ENCODE measurements around the gene THBS3.

Gene THBS3

DNA sequence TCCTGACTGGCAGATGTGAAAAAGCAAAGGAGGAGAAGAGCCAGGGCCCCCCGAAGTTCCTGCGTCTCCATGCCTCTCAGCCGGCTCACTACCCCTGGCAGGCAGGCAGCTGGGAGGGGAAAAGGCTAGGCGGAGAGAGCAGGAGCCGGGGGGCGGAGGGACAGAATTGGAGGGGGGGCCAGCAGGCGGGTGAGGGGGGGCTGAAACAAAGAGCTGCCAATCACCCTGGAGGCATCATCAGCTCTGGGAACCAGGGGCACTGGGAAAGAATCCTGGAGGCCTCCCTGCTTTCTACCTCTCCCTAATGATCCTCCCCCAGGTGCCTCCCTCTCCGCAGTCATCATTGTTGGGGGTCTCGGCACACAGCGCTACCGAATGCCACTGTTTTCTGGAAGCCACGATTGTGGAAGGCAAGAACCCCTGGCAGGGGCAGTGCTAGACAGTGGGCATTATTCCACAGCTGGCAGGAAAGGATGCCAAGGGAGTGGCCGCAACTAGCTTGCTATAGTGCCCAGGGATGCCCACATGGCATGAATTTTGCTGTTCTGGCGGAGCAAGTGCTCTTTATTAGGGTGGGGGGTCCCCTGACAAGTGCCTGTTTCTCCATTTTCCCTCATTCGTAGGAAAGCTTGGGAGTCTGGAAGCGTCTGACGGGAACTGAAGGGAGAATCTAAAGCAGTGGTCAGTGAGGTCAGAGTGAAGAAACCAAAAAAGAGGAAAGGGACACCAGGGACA, at the start of gene THBS3:
Gene THBS3 (minus strand): TSS at position 92 of the 735 bp plus-strand sequence. CDS start 21 bp downstream, at position 71.
- TF ChIP-seq ARNT (IDR thresholded peaks at IDR 0.05) (no peak), HDGF (IDR thresholded peaks at IDR 0.05; ENCODE audit: borderline replicate concordance) (no peak)
- TF ChIP-seq, protein P1, sequence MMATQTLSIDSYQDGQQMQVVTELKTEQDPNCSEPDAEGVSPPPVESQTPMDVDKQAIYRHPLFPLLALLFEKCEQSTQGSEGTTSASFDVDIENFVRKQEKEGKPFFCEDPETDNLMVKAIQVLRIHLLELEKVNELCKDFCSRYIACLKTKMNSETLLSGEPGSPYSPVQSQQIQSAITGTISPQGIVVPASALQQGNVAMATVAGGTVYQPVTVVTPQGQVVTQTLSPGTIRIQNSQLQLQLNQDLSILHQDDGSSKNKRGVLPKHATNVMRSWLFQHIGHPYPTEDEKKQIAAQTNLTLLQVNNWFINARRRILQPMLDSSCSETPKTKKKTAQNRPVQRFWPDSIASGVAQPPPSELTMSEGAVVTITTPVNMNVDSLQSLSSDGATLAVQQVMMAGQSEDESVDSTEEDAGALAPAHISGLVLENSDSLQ (IDR thresholded peaks at IDR 0.05), result peak; percentile 31
- DNase-seq (ENCODE audit: extremely low spot score), result no peak
- POLR2A ChIA-PET, result interaction anchor here (1.0 to 3.7 kb wide), 10 partner anchors 11 to 65 kb away, joined by 3 to 67 read pairs (median 6); partner anchors contain the start of genes CLK2, KRTCAP2 and TRIM46
- CTCF ChIA-PET, result interaction anchor here (0.7 to 2.0 kb wide), 5 partner anchors 9 to 35 kb away, joined by 3 to 20 read pairs (median 6); partner anchors contain the start of gene KRTCAP2

DNA sequence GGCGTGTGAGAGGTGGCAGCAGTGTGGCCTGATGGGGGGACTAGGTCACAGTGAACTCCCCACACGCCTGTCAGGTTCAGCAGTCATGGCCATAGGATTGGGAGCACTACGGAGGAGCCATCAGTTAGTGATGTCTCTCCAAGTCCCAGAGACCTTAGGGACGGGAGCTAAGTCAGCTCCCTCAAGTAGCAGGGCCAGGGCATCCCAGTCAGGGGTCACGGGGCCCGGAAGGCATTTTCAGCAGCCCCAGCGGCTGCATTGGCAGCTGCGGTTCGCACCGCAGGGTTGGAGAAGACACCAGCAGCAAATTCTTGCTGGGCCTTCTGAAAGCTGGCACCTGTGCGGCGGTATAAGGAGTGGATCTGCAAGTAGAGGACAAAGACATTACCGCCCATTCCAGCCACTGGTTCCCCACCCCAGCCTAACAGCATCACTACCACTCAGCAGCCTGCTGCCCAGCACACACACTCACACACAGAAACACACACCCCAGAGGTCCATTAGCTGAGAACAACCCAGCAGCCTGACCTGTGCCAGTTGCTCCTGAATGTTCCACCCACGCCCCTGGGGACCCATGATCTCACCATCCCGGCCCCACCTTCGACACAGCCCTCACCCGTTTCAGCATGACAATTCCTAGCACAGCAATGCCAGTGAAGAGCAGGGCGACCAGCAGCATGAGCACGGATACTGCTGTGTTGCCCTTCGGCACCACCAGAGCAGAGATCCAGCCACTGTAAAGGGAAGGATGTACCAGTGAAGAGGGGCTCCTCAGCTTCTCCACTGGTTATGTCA, 48.6 kb upstream of the THBS3 start:
- DNase-seq (ENCODE audit: extremely low spot score), result no peak
- ChIA-PET POLR2A (interaction anchor here (1.1 to 4.1 kb wide), 6 partner anchors 10 to 67 kb away, joined by 4 to 35 read pairs (median 18); partner anchors contain the start of gene CLK2), CTCF (no interaction called here)
- TF ChIP-seq ELF4 (IDR thresholded peaks at IDR 0.05) (no peak), SP1 (IDR thresholded peaks at IDR 0.05) (no peak), HDGF (IDR thresholded peaks at IDR 0.05; ENCODE audit: borderline replicate concordance) (0 out of 2 replicates have a peak, but pooled peaks have one; percentile 19)
- TF ChIP-seq, protein P1 (IDR thresholded peaks at IDR 0.05), result no peak

GRCh38 chr1:155255243-155256007, 47.7 kb upstream of the THBS3 start, which contains the start of gene ENTREP3:
Gene ENTREP3 (minus strand): TSS chr1:155255483. CDS start chr1:155254877, 606 bp downstream.
- TF ChIP-seq FOXK2 (IDR thresholded peaks at IDR 0.05) (no peak), LEF1 (IDR thresholded peaks at IDR 0.05; ENCODE audit: borderline replicate concordance) (no peak), L3MBTL2 (conservative IDR thresholded peaks at IDR 0.05) (no peak), CTBP1 (IDR thresholded peaks at IDR 0.05; ENCODE audit: borderline replicate concordance) (no peak), ZNF384 (IDR thresholded peaks at IDR 0.05) (no peak), BHLHE40 (IDR thresholded peaks at IDR 0.05; ENCODE audit: borderline replicate concordance) (no peak), TARDBP (IDR thresholded peaks at IDR 0.05) (no peak), HDGF (IDR thresholded peaks at IDR 0.05; ENCODE audit: borderline replicate concordance) (no peak; the same call in 1 of the 2 replicates), SP1 (IDR thresholded peaks at IDR 0.05) (no peak), SUZ12 (IDR thresholded peaks at IDR 0.05) (no peak), FOXA1 (IDR thresholded peaks at IDR 0.05) (no peak), FOXM1 (IDR thresholded peaks at IDR 0.05; ENCODE audit: borderline replicate concordance) (no peak)
- TF ChIP-seq, protein P1 (IDR thresholded peaks at IDR 0.05), result no peak
- DNase-seq (ENCODE audit: extremely low spot score), result peak; percentile 92
- ChIA-PET CTCF (interaction anchor here (0.6 kb wide), 1 partner anchor 15 kb away, joined by 6 read pairs; no protein-coding TSS in a partner anchor), POLR2A (interaction anchor here (1.0 to 4.1 kb wide), 7 partner anchors 11 to 68 kb away, joined by 3 to 35 read pairs (median 14); partner anchors contain the start of genes CLK2 and FDPS)

DNA sequence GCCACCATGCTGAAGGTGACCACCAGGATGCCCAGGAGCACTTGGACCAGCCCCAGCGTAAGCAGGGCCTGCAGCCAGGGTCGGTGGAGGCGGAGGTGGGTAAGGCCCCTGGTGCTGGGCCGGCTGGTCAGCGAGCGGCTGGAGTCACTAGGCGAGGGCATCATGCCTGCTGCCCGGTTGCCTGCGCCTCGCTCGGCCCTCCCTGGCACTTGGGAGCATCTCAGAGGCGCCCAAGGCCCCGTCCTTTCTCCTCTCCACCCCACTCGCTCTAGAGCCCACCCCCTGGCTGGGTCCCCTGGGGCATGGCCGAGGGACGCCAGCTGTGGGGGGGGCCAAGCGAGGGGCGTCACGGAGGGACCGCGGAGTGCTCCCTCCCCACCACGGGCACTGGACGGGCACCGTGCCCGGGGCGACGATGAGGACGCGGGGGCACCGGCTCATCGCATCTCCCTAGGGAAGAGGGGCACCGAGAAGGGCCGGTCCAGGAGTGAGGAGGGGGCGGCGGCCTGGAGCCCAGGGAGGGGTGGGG, 47.1 kb upstream of the THBS3 start:
- no peak for DNase-seq (ENCODE audit: extremely low spot score)
- POLR2A ChIA-PET, result interaction anchor here (1.0 to 4.1 kb wide), 7 partner anchors 10 to 69 kb away, joined by 3 to 35 read pairs (median 14); partner anchors contain the start of genes CLK2 and FDPS
- no peak for TF ChIP-seq CTBP1 (IDR thresholded peaks at IDR 0.05; ENCODE audit: borderline replicate concordance)
- TF ChIP-seq, protein P1 (IDR thresholded peaks at IDR 0.05), result no peak
- no peak for TF ChIP-seq SP1 (IDR thresholded peaks at IDR 0.05)
- no peak for TF ChIP-seq ELF4 (IDR thresholded peaks at IDR 0.05)
- no peak for TF ChIP-seq ZNF384 (IDR thresholded peaks at IDR 0.05)
- TF ChIP-seq FOXK2 (IDR thresholded peaks at IDR 0.05), result no peak
- no peak for TF ChIP-seq TARDBP (IDR thresholded peaks at IDR 0.05)
- TF ChIP-seq FOXA1 (IDR thresholded peaks at IDR 0.05), result no peak
- TF ChIP-seq NFRKB (IDR thresholded peaks at IDR 0.05), result no peak
- TF ChIP-seq FOXM1 (IDR thresholded peaks at IDR 0.05; ENCODE audit: borderline replicate concordance), result no peak
- CTCF ChIA-PET, result interaction anchor here (0.6 kb wide), 2 partner anchors 15 to 70 kb away, joined by 3 to 6 read pairs; no protein-coding TSS in a partner anchor

Measured in HEK293T (cell line).